Right lobe of liver (tissue), 4 donors: Measurements from ENCODE around the gene BBX.

Source experiments
- POLR2A ChIP-seq: fragments of 450-650 bp; IDR thresholded peaks from one replicate; pipeline ENCODE4 v1.6.1; 2017; ENCODE audit warnings: antibody characterized with exemption, mild to moderate bottlenecking
- TF ChIP-seq, protein P1 (sequence below), 4 donors: fragments of 200-600 bp in 3 of 4; fragments of 450-650 bp in 1 of 4; IDR thresholded peaks; one replicate each; pipeline versions ENCODE4 v1.5.1 to v1.8.0; 2016 to 2022; ENCODE audit warnings: antibody characterized with exemption in 4 of 4, mild to moderate bottlenecking in 2 of 4
- donor health status: DM: no; HTN: no; CAD: no.
- donor health status: DM: no; HTN: no; CAD: no.
- donor health status: DM: no; HTN: yes; CAD: no.

DNA sequence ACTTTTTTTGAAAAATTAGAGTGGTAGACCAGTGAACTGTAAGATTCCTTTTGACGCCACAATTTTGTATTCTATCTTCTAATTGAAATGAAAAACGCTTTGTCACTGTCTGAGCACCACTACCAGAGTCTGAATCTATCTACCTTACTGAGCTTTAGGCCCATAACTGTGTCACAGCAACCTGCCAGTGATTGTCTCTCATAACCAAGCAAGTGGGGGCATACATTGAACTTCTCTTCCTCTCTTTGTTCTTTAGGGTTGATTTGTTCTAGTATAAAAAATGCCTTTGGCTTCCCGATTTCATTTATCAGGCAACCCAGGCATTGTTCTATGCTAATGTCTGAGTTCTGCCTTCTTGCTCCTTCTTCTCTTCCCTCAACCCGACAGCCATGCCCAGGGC, 142.6 kb downstream of the BBX start:
- TF ChIP-seq POLR2A, result no peak
- TF ChIP-seq, protein P1, sequence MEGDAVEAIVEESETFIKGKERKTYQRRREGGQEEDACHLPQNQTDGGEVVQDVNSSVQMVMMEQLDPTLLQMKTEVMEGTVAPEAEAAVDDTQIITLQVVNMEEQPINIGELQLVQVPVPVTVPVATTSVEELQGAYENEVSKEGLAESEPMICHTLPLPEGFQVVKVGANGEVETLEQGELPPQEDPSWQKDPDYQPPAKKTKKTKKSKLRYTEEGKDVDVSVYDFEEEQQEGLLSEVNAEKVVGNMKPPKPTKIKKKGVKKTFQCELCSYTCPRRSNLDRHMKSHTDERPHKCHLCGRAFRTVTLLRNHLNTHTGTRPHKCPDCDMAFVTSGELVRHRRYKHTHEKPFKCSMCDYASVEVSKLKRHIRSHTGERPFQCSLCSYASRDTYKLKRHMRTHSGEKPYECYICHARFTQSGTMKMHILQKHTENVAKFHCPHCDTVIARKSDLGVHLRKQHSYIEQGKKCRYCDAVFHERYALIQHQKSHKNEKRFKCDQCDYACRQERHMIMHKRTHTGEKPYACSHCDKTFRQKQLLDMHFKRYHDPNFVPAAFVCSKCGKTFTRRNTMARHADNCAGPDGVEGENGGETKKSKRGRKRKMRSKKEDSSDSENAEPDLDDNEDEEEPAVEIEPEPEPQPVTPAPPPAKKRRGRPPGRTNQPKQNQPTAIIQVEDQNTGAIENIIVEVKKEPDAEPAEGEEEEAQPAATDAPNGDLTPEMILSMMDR (IDR thresholded peaks at IDR 0.05), result no peak
